ENCODE data around the gene AGAP9. TPM values are rescaled to one million over a fixed set of nuclear protein-coding genes. Genes with fewer than 3 reads are reported as not detected.
"Not testable (repeated sequence)": the region's sequence is repeated elsewhere in the genome, so short reads cannot be mapped to it uniquely, and the experiment has no call there.

The AGAP9 gene
- total RNA-seq, 1 donor from 2014 or later, result 4.7 TPM

- no peak for DNase-seq (ENCODE audit: low spot score)
These were observed 64.8 kb downstream of the AGAP9 start for GRCh38 chr10:47458466-47459154.

GRCh38 chr10:47457826-47458225, 65.6 kb downstream of the AGAP9 start:
- no peak for DNase-seq (ENCODE audit: low spot score)

- no peak for DNase-seq (ENCODE audit: low spot score)
These were observed 66.0 kb downstream of the AGAP9 start for GRCh38 chr10:47457528-47457820.

GRCh38 chr10:47456794-47457527, 66.5 kb downstream of the AGAP9 start:
- DNase-seq (ENCODE audit: low spot score), result peak; percentile 80

- peak; percentile 83 for DNase-seq (ENCODE audit: low spot score)
These were observed 67.2 kb downstream of the AGAP9 start for GRCh38 chr10:47456079-47456785.

- DNase-seq (ENCODE audit: low spot score), result not testable (repeated sequence)
These were observed 67.9 kb downstream of the AGAP9 start for GRCh38 chr10:47455350-47456078.

GRCh38 chr10:47454780-47455058, 68.7 kb downstream of the AGAP9 start:
- no peak for DNase-seq (ENCODE audit: low spot score)

GRCh38 chr10:47454008-47454779, 69.2 kb downstream of the AGAP9 start:
- DNase-seq (ENCODE audit: low spot score), result peak; percentile 84

- no peak for DNase-seq (ENCODE audit: low spot score)
These were observed 70.1 kb downstream of the AGAP9 start for GRCh38 chr10:47453141-47454007.

- DNase-seq (ENCODE audit: low spot score), result peak; percentile 83
These were observed 70.8 kb downstream of the AGAP9 start for GRCh38 chr10:47452495-47453140.

- DNase-seq (ENCODE audit: low spot score), result no peak
These were observed 71.4 kb downstream of the AGAP9 start for GRCh38 chr10:47451998-47452494.

Other genes starting within 250 kb of the AGAP9 start
- 0.26 TPM for gene GDF10, start 223.4 kb downstream of the AGAP9 start, total RNA-seq
- gene GDF2, start 201.2 kb downstream of the AGAP9 start, total RNA-seq, result not detected
- gene RBP3, start 175.3 kb downstream of the AGAP9 start, total RNA-seq, result not detected
- gene ZNF488, start 139.3 kb downstream of the AGAP9 start, total RNA-seq, result 0.10 TPM
- gene ANXA8, start 39.5 kb downstream of the AGAP9 start, total RNA-seq, result not detected
- gene FAM25G, start 31.9 kb downstream of the AGAP9 start, total RNA-seq, result not detected
- gene SYT15B, start 240.0 kb upstream of the AGAP9 start, total RNA-seq, result 1.2 TPM